Measurements from ENCODE around the gene SEC14L3. TPM values are rescaled to one million over a fixed set of nuclear protein-coding genes. Genes with fewer than 3 reads are reported as not detected.

The SEC14L3 gene
- total RNA-seq, 2 experiments from 2014 or later, result not detected

GRCh38 chr22:30413745-30414524 lies 57.9 kb downstream of the SEC14L3 start:
- ChIA-PET POLR2A (no interaction called here), CTCF (interaction anchor here (0.8 to 1.1 kb wide), 2 partner anchors 10 to 126 kb away, joined by 3 read pairs; no protein-coding TSS in a partner anchor)

GRCh38 chr22:30413001-30413400 lies 58.8 kb downstream of the SEC14L3 start:
- ChIA-PET POLR2A (interaction anchor here (0.6 to 0.7 kb wide), 3 partner anchors 10 to 149 kb away, joined by 3 to 4 read pairs (median 3); no protein-coding TSS in a partner anchor), CTCF (interaction anchor here (0.7 to 0.8 kb wide), 3 partner anchors 11 to 21 kb away, joined by 3 read pairs; no protein-coding TSS in a partner anchor)

- CTCF ChIA-PET, result interaction anchor here (0.7 to 1.2 kb wide), 2 partner anchors 20 to 88 kb away, joined by 3 to 5 read pairs; no protein-coding TSS in a partner anchor
- POLR2A ChIA-PET, result interaction anchor here (0.7 kb wide), 2 partner anchors 12 to 85 kb away, joined by 3 to 4 read pairs; no protein-coding TSS in a partner anchor
Measured at GRCh38 chr22:30411780-30412179, 60.0 kb downstream of the SEC14L3 start.

Other genes starting within 250 kb of the SEC14L3 start
- 100 to 1,000 TPM; 121 to 128 TPM for gene LIF, start 225.3 kb downstream of the SEC14L3 start, total RNA-seq
- 10 to 100 TPM; 21.1 to 23.3 TPM for gene OSM, start 205.2 kb downstream of the SEC14L3 start, total RNA-seq
- 1 to 10 TPM; 1.9 to 4.2 TPM for gene CASTOR1, start 182.5 kb downstream of the SEC14L3 start, total RNA-seq
- gene TBC1D10A, start 145.1 kb downstream of the SEC14L3 start, total RNA-seq, result 10 to 100 TPM; 12.8 to 13.0 TPM
- gene SF3A1, start 115.1 kb downstream of the SEC14L3 start, total RNA-seq, result 100 to 1,000 TPM; 229 to 231 TPM
- gene CCDC157, start 115.0 kb downstream of the SEC14L3 start, total RNA-seq, result 1 to 10 TPM; 2.1 to 3.3 TPM
- 1 to 10 TPM; 7.1 to 7.7 TPM for gene RNF215, start 84.6 kb downstream of the SEC14L3 start, total RNA-seq
- gene SEC14L2, start 75.0 kb downstream of the SEC14L3 start, total RNA-seq, result 1 to 10 TPM; 6.0 to 7.7 TPM
- gene MTFP1, start 46.2 kb downstream of the SEC14L3 start, total RNA-seq, result 100 to 1,000 TPM; 125 to 126 TPM
- gene SEC14L4, start 33.7 kb upstream of the SEC14L3 start, total RNA-seq, result not detected
- gene SEC14L6, start 74.7 kb upstream of the SEC14L3 start, total RNA-seq, result not detected
- gene GAL3ST1, start 102.6 kb upstream of the SEC14L3 start, total RNA-seq, result not detected
- 100 to 1,000 TPM; 183 to 184 TPM for gene PES1, start 119.9 kb upstream of the SEC14L3 start, total RNA-seq
- under 1 TPM in 1 of 2 experiments, not detected in 1; 0.19 TPM for gene TCN2, start 135.2 kb upstream of the SEC14L3 start, total RNA-seq
- gene SLC35E4, start 163.8 kb upstream of the SEC14L3 start, total RNA-seq, result 1 to 10 TPM; 6.7 to 6.8 TPM
- 10 to 100 TPM; 10.4 to 11.5 TPM for gene DUSP18, start 195.9 kb upstream of the SEC14L3 start, total RNA-seq
- under 1 TPM; 0.40 to 0.63 TPM for gene OSBP2, start 222.9 kb upstream of the SEC14L3 start, total RNA-seq

Measured in activated CD8-positive, alpha-beta memory T cell treated with anti-CD3 and anti-CD28 coated beads for 36 hours (primary cell).